Activated CD4-positive, alpha-beta T cell treated with anti-CD3 and anti-CD28 coated beads, Interleukin-2, Interleukin-6, amounts not matched to agents 100 ng/mL and 50 ng/mL, durations not matched to agents 16 hours and 8 hours (primary cell): ENCODE data around the gene POLA1.
"Not testable (repeated sequence)": the region's sequence is repeated elsewhere in the genome, so short reads cannot be mapped to it uniquely, and the experiment has no call there.

ENCODE experiments used
- DNase-seq: peaks from one replicate; pipeline ENCODE4 v3.0.0-alpha.2; 2020

POLA1 gene

GRCh38 chrX:24799565-24799964, 105.8 kb downstream of the POLA1 start:
- no peak for DNase-seq

- DNase-seq, result no peak
These were observed 111.5 kb downstream of the POLA1 start for GRCh38 chrX:24805201-24805600.

GRCh38 chrX:24819807-24820206, 126.1 kb downstream of the POLA1 start:
- DNase-seq, result not testable (repeated sequence)

GRCh38 chrX:24828147-24828546, 134.4 kb downstream of the POLA1 start:
- DNase-seq, result no peak

GRCh38 chrX:24828600-24828999, 134.9 kb downstream of the POLA1 start:
- no peak for DNase-seq

GRCh38 chrX:24833695-24834094, 140.0 kb downstream of the POLA1 start:
- no peak for DNase-seq

- no peak for DNase-seq
These were observed 144.2 kb downstream of the POLA1 start for GRCh38 chrX:24837966-24838365.

GRCh38 chrX:24838629-24839028, 144.9 kb downstream of the POLA1 start:
- peak; percentile 39 for DNase-seq

GRCh38 chrX:24839331-24839730, 145.6 kb downstream of the POLA1 start:
- no peak for DNase-seq

- DNase-seq, result no peak
These were observed 148.8 kb downstream of the POLA1 start for GRCh38 chrX:24842486-24842885.

GRCh38 chrX:24846550-24847150, 152.9 kb downstream of the POLA1 start:
- DNase-seq, result no peak

- DNase-seq, result no peak
These were observed 157.6 kb downstream of the POLA1 start for GRCh38 chrX:24851289-24851688.

GRCh38 chrX:24851780-24852179, 158.1 kb downstream of the POLA1 start:
- DNase-seq, result no peak

GRCh38 chrX:24858004-24858746, 164.5 kb downstream of the POLA1 start:
- no peak for DNase-seq

GRCh38 chrX:24859211-24859841, 165.6 kb downstream of the POLA1 start:
- no peak for DNase-seq

GRCh38 chrX:24860140-24860539, 166.4 kb downstream of the POLA1 start:
- no peak for DNase-seq

GRCh38 chrX:24862343-24862742, 168.6 kb downstream of the POLA1 start:
- no peak for DNase-seq

GRCh38 chrX:24863779-24864178, 170.1 kb downstream of the POLA1 start:
- not testable (repeated sequence) for DNase-seq

GRCh38 chrX:24870143-24870542, 176.4 kb downstream of the POLA1 start:
- no peak for DNase-seq

- no peak for DNase-seq
These were observed 181.0 kb downstream of the POLA1 start for GRCh38 chrX:24874604-24875247.

GRCh38 chrX:24876530-24877287, 183.0 kb downstream of the POLA1 start:
- DNase-seq, result no peak

GRCh38 chrX:24877288-24877664, 183.6 kb downstream of the POLA1 start:
- DNase-seq, result no peak
